H9 (cell line): ENCODE data around the gene RGS16. TPM values are rescaled to one million over a fixed set of nuclear protein-coding genes. Genes with fewer than 3 reads are reported as not detected.

ENCODE experiments used
- DNase-seq: peaks from one replicate; pipeline ENCODE4 v3.0.0-alpha.2; 2017
- H2AFZ ChIP-seq: one replicate; pipeline ENCODE4 v1.6.1; 2013; ENCODE audit warnings: mild to moderate bottlenecking, low read length, control low read depth, moderate library complexity
- H2AK5ac ChIP-seq: 2 replicates; pipeline ENCODE4 v1.6.1; 2013; ENCODE audit warnings: low read length, control low read depth, mixed read lengths; ENCODE audit not compliant: insufficient read length
- H2BK120ac ChIP-seq: one replicate; pipeline ENCODE4 v1.6.1; 2013; ENCODE audit warnings: low read depth, mild to moderate bottlenecking, low read length, control low read depth, inconsistent platforms; ENCODE audit not compliant: poor library complexity, severe bottlenecking
- H2BK12ac ChIP-seq: 2 replicates; pipeline ENCODE4 v1.6.1; 2013; ENCODE audit warnings: low read length, control low read depth, mixed read lengths, low read depth; ENCODE audit not compliant: insufficient read length
- H2BK15ac ChIP-seq: 2 replicates; pipeline ENCODE4 v1.6.1; 2013; ENCODE audit warnings: low read depth, low read length, control low read depth
- H2BK20ac ChIP-seq: one replicate; pipeline ENCODE4 v1.6.1; 2013; ENCODE audit warnings: low read depth, mild to moderate bottlenecking, low read length, control low read depth, inconsistent platforms; ENCODE audit not compliant: poor library complexity, severe bottlenecking
- H2BK5ac ChIP-seq: 2 replicates; pipeline ENCODE4 v1.6.1; 2013; ENCODE audit warnings: low read length, control low read depth, mixed read lengths; ENCODE audit not compliant: insufficient read length
- H3K14ac ChIP-seq: 2 replicates; pipeline ENCODE4 v1.6.1; 2013; ENCODE audit warnings: low read length, control low read depth; ENCODE audit not compliant: insufficient read depth
- H3K18ac ChIP-seq: 2 replicates; pipeline ENCODE4 v1.6.1; 2013; ENCODE audit warnings: low read depth, mild to moderate bottlenecking, mixed read lengths, low read length, control low read depth; ENCODE audit not compliant: insufficient read length
- H3K23ac ChIP-seq: 2 replicates; pipeline ENCODE4 v1.6.1; 2013; ENCODE audit warnings: low read length, control low read depth, mixed read lengths, low read depth; ENCODE audit not compliant: insufficient read length
- H3K23me2 ChIP-seq: 2 replicates; pipeline ENCODE4 v1.6.1; 2013; ENCODE audit warnings: low read depth, mild to moderate bottlenecking, mixed read lengths, low read length, control low read depth; ENCODE audit not compliant: insufficient read length, poor library complexity, severe bottlenecking
- H3K27ac ChIP-seq: 2 replicates; pipeline ENCODE4 v1.5.1; 2013; ENCODE audit warnings: low read length, control low read depth, mixed read lengths, low read depth; ENCODE audit not compliant: insufficient read length
- H3K27me3 ChIP-seq: 2 replicates; pipeline ENCODE4 v1.6.1; 2013; ENCODE audit warnings: low read length, control low read depth, inconsistent platforms; ENCODE audit not compliant: insufficient read depth
- H3K4ac ChIP-seq: 2 replicates; pipeline ENCODE4 v1.6.1; 2013; ENCODE audit warnings: low read depth, mild to moderate bottlenecking, control low read depth, inconsistent platforms, low read length, moderate library complexity
- H3K4me1 ChIP-seq: 2 replicates; pipeline ENCODE4 v1.6.1; 2013; ENCODE audit warnings: low read length, control low read depth, inconsistent platforms; ENCODE audit not compliant: insufficient read depth
- H3K4me2 ChIP-seq: 2 replicates; pipeline ENCODE4 v1.6.1; 2013; ENCODE audit warnings: low read length, control low read depth, mixed read lengths; ENCODE audit not compliant: insufficient read length, insufficient read depth
- H3K56ac ChIP-seq: 2 replicates; pipeline ENCODE4 v1.6.1; 2013; ENCODE audit warnings: low read depth, mild to moderate bottlenecking, mixed read lengths, low read length, control low read depth; ENCODE audit not compliant: insufficient read length
- H3K79me1 ChIP-seq: 2 replicates; pipeline ENCODE4 v1.6.1; 2013; ENCODE audit warnings: low read depth, mild to moderate bottlenecking, moderate library complexity, low read length, control low read depth, inconsistent platforms; ENCODE audit not compliant: insufficient read depth, poor library complexity, severe bottlenecking
- H3K79me2 ChIP-seq: 2 replicates; pipeline ENCODE4 v1.6.1; 2013; ENCODE audit warnings: low read length, control low read depth, inconsistent platforms; ENCODE audit not compliant: insufficient read depth
- H3K9ac ChIP-seq: 2 replicates; pipeline ENCODE4 v1.6.1; 2013; ENCODE audit warnings: low read length, control low read depth, mixed read lengths; ENCODE audit not compliant: insufficient read length; ENCODE audit errors: extremely low read depth
- H3K9me3 ChIP-seq: one replicate; pipeline ENCODE4 v1.6.1; 2013; ENCODE audit warnings: low read depth, low read length, inconsistent platforms; ENCODE audit not compliant: control insufficient read depth
- H3T11ph ChIP-seq: one replicate; pipeline ENCODE4 v1.6.1; 2013; ENCODE audit warnings: mild to moderate bottlenecking, low read length, control low read depth, inconsistent platforms
- H4K20me1 ChIP-seq: one replicate; pipeline ENCODE4 v1.6.1; 2013; ENCODE audit not compliant: control insufficient read depth, insufficient read length, insufficient read depth
- H4K5ac ChIP-seq: 2 replicates; pipeline ENCODE4 v1.6.1; 2013; ENCODE audit warnings: low read depth, mild to moderate bottlenecking, mixed read lengths, low read length, control low read depth; ENCODE audit not compliant: insufficient read length
- H4K8ac ChIP-seq: replicated peaks from 2 replicates; pipeline ENCODE4 v1.6.1; 2013; ENCODE audit warnings: low read length, control low read depth, mixed read lengths, low read depth; ENCODE audit not compliant: insufficient read length
- H4K91ac ChIP-seq: 2 replicates; pipeline ENCODE4 v1.6.1; 2013; ENCODE audit warnings: low read depth, mild to moderate bottlenecking, moderate library complexity, mixed read lengths, low read length, control low read depth; ENCODE audit not compliant: insufficient read length
- H3K27ac Mint-ChIP-seq, 3 experiments: 2 replicates in 2 of 3; 3 replicates in 1 of 3; pipeline ENCODE4 v1.8.0; 2020 to 2021; ENCODE audit warnings: mixed read lengths in 3 of 3, mild to moderate bottlenecking in 1 of 3, moderate library complexity in 1 of 3
- H3K27me3 Mint-ChIP-seq: 2 replicates; pipeline ENCODE4 v1.8.0; 2021; ENCODE audit warnings: low read depth, mild to moderate bottlenecking, moderate library complexity, mixed read lengths
- H3K36me3 Mint-ChIP-seq, 3 experiments: 2 replicates in 2 of 3; 3 replicates in 1 of 3; pipeline ENCODE4 v1.8.0; 2020 to 2021; ENCODE audit warnings: low read depth in 3 of 3, mixed read lengths in 3 of 3; ENCODE audit not compliant: insufficient read depth in 1 of 3
- H3K4me1 Mint-ChIP-seq, 2 experiments: 2 replicates each; pipeline ENCODE4 v1.8.0; 2020; ENCODE audit warnings: mixed read lengths in 2 of 2
- H3K4me3 Mint-ChIP-seq, 2 experiments: 2 replicates in 1 of 2; 3 replicates in 1 of 2; pipeline ENCODE4 v1.8.0; 2020 to 2021; ENCODE audit warnings: mild to moderate bottlenecking in 2 of 2, mixed read lengths in 2 of 2, moderate library complexity in 1 of 2
- H3K9me3 Mint-ChIP-seq, 2 experiments: 2 replicates in 1 of 2; 3 replicates in 1 of 2; pipeline ENCODE4 v1.8.0; 2020; ENCODE audit warnings: mild to moderate bottlenecking in 2 of 2, mixed read lengths in 2 of 2, moderate library complexity in 1 of 2
- WGBS: extraction: QIAGEN DNeasy Blood & Tissue Kit; methylation state at CpG from one replicate; pipeline ENCODE4 v1.1.7; 2013; ENCODE audit warnings: missing lambda C conversion rate, low lambda C conversion rate, mixed read lengths; ENCODE audit not compliant: insufficient read length; ENCODE audit errors: extremely low coverage; 5-methylcytosine and 5-hydroxymethylcytosine counted together
- total RNA-seq: library from RNA; stranded (reverse); gene quantifications from 2 replicates; pipeline ENCODE4 v1.2.1, GENCODE V29; 2021
- TF ChIP-seq, protein P1 (sequence below): fragments of 200-600 bp; sonication (generic); conservative IDR thresholded peaks from 3 replicates; pipeline ENCODE4 v1.8.0; 2021; ENCODE audit warnings: antibody characterized with exemption, mild to moderate bottlenecking

Gene RGS16
- total RNA-seq, 1 experiment from 2014 or later = 6.9 TPM

DNA sequence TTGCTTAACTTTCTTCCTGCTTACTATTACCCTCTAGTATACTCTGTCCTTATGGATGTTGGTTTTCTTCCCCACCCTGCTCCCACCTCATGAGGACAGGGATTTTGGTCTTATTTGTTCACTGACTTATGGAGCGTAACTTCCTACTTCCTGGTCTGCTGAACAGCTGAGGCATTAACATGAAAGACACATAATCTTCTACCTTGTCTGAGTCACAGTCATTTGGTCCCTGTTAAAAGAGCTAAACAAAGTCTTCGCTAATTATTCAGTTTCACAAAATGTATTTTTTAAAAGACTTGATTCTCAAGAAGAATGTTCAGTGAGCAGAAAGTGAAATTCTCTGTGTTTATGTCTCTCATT is 33.6 kb downstream of the RGS16 start:
- Mint-ChIP-seq H3K27me3 (no peaks in the 10 kb centered on the region), H3K36me3 (no peaks in the 10 kb centered on the region; a peak in 1 of 7 replicates), H3K9me3 (peaks cover 0 to 2% of the 10 kb centered on the region in 2 experiments; a peak in 2 of 5 replicates), H3K27ac (no peak overlapping the region), H3K4me1 (peaks cover 0 to 1% of the 10 kb centered on the region in 2 experiments; a peak in 2 of 4 replicates), H3K4me3 (no peak overlapping the region)
- H3K56ac ChIP-seq = no peak overlapping the region
- H3K4ac ChIP-seq = no peak overlapping the region
- no peak overlapping the region for H4K91ac ChIP-seq
- TF ChIP-seq, protein P1, sequence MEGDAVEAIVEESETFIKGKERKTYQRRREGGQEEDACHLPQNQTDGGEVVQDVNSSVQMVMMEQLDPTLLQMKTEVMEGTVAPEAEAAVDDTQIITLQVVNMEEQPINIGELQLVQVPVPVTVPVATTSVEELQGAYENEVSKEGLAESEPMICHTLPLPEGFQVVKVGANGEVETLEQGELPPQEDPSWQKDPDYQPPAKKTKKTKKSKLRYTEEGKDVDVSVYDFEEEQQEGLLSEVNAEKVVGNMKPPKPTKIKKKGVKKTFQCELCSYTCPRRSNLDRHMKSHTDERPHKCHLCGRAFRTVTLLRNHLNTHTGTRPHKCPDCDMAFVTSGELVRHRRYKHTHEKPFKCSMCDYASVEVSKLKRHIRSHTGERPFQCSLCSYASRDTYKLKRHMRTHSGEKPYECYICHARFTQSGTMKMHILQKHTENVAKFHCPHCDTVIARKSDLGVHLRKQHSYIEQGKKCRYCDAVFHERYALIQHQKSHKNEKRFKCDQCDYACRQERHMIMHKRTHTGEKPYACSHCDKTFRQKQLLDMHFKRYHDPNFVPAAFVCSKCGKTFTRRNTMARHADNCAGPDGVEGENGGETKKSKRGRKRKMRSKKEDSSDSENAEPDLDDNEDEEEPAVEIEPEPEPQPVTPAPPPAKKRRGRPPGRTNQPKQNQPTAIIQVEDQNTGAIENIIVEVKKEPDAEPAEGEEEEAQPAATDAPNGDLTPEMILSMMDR = no peak
- no peaks in the 10 kb centered on the region for H4K20me1 ChIP-seq
- no peaks in the 10 kb centered on the region for H3K9me3 ChIP-seq
- no peaks in the 10 kb centered on the region for H3K27me3 ChIP-seq
- no peak overlapping the region for H3T11ph ChIP-seq
- H2BK15ac ChIP-seq = no peak overlapping the region
- H4K5ac ChIP-seq = no peak overlapping the region
- H3K27ac ChIP-seq = no peak overlapping the region
- no peak overlapping the region for H3K23ac ChIP-seq
- no peak overlapping the region for H2BK120ac ChIP-seq
- no peak overlapping the region for H3K4me2 ChIP-seq
- H4K8ac ChIP-seq = no peak overlapping the region
- no peak overlapping the region for H3K14ac ChIP-seq
- no peak overlapping the region for H3K9ac ChIP-seq
- no peak overlapping the region for H2AK5ac ChIP-seq
- no peaks in the 10 kb centered on the region for H3K4me1 ChIP-seq
- no peak overlapping the region for H3K18ac ChIP-seq
- no peak overlapping the region for H2AFZ ChIP-seq
- no peaks in the 10 kb centered on the region for H3K79me1 ChIP-seq
- no peak overlapping the region for H2BK12ac ChIP-seq
- H2BK20ac ChIP-seq = no peak overlapping the region
- no peaks in the 10 kb centered on the region for H3K23me2 ChIP-seq
- no peaks in the 10 kb centered on the region for H3K79me2 ChIP-seq
- no CpG with 5 or more reads among the region's 2 CpGs for WGBS
- no peak for DNase-seq
- no peak overlapping the region for H2BK5ac ChIP-seq
